Keratinocyte (primary cell): ENCODE measurements around the gene OR10R2. TPM values are rescaled to one million over a fixed set of nuclear protein-coding genes. Genes with fewer than 3 reads are reported as not detected.

Experiments used
- DNase-seq: peaks from one replicate; pipeline ENCODE4 v3.0.0-alpha.2; 2011; ENCODE audit warnings: low read depth, missing footprints, low spot score
- FAIRE-seq: peaks from 2 replicates; lab custom pipeline; 2011; peaks lifted over from hg19 to GRCh38; lab: Jason Lieb, UNC
- H2AFZ ChIP-seq: 2 replicates; pipeline ENCODE4 v1.6.0; 2012; ENCODE audit warnings: low read length, control low read depth, inconsistent platforms; ENCODE audit not compliant: control insufficient read depth
- H3K27ac ChIP-seq: 2 replicates; pipeline ENCODE4 v1.5.1; 2011; ENCODE audit warnings: low read length; ENCODE audit not compliant: control insufficient read depth, insufficient read depth
- H3K27me3 ChIP-seq: 3 replicates; pipeline ENCODE4 v1.6.0; 2011; ENCODE audit warnings: low read length; ENCODE audit not compliant: control insufficient read depth, insufficient read depth; ENCODE audit errors: extremely low read depth
- H3K36me3 ChIP-seq, 2 experiments: 2 replicates in 1 of 2; 3 replicates in 1 of 2; pipeline ENCODE4 v1.5.1; 2011; ENCODE audit warnings: low read length in 2 of 2, mild to moderate bottlenecking in 1 of 2; ENCODE audit not compliant: control insufficient read depth in 2 of 2, insufficient read depth in 2 of 2; ENCODE audit errors: extremely low read depth in 1 of 2
- H3K4me1 ChIP-seq: 3 replicates; pipeline ENCODE4 v1.5.1; 2011; ENCODE audit warnings: low read length; ENCODE audit not compliant: control insufficient read depth, insufficient read depth; ENCODE audit errors: extremely low read depth
- H3K4me2 ChIP-seq: 3 replicates; pipeline ENCODE4 v1.6.0; 2011; ENCODE audit warnings: low read depth, low read length; ENCODE audit not compliant: control insufficient read depth, insufficient read depth; ENCODE audit errors: extremely low read depth
- H3K4me3 ChIP-seq, 3 experiments: fragments of 200-600 bp in 1 of 3; sonication (generic) in 1 of 3; 2 replicates in 2 of 3; 3 replicates in 1 of 3; pipeline ENCODE4 v1.5.1; 2011 to 2016; ENCODE audit warnings: low read length in 3 of 3, mild to moderate bottlenecking in 3 of 3, control low read depth in 2 of 3, inconsistent platforms in 1 of 3, low read depth in 1 of 3, mixed read lengths in 1 of 3, mixed run types in 1 of 3, moderate library complexity in 1 of 3; ENCODE audit not compliant: control insufficient read depth in 2 of 3, insufficient read depth in 2 of 3; ENCODE audit errors: extremely low read depth in 1 of 3
- H3K79me2 ChIP-seq: 2 replicates; pipeline ENCODE4 v1.6.0; 2012; ENCODE audit warnings: low read length; ENCODE audit not compliant: control insufficient read depth, insufficient read depth
- H3K9ac ChIP-seq: 3 replicates; pipeline ENCODE4 v1.6.0; 2011; ENCODE audit warnings: low read length; ENCODE audit not compliant: control insufficient read depth, insufficient read depth; ENCODE audit errors: extremely low read depth
- H3K9me1 ChIP-seq: 3 replicates; pipeline ENCODE4 v1.6.0; 2011; ENCODE audit warnings: low read length; ENCODE audit not compliant: control insufficient read depth, insufficient read depth; ENCODE audit errors: extremely low read depth
- H3K9me3 ChIP-seq: 2 replicates; pipeline ENCODE4 v1.5.1; 2012; ENCODE audit warnings: low read depth, low read length; ENCODE audit not compliant: control insufficient read depth
- H4K20me1 ChIP-seq: 3 replicates; pipeline ENCODE4 v1.6.0; 2011; ENCODE audit warnings: low read length; ENCODE audit not compliant: control insufficient read depth, insufficient read depth; ENCODE audit errors: extremely low read depth
- CTCF ChIP-seq, 3 experiments: IDR thresholded peaks in 1 of 3; conservative IDR thresholded peaks in 1 of 3; optimal IDR thresholded peaks in 1 of 3; 2 replicates in 2 of 3; 3 replicates in 1 of 3; pipeline versions ENCODE3 to v1.5.1; 2011; ENCODE audit warnings: low read length in 3 of 3, mild to moderate bottlenecking in 3 of 3, moderate library complexity in 2 of 3, control low read depth in 1 of 3, inconsistent platforms in 1 of 3; ENCODE audit not compliant: insufficient read depth in 2 of 3; ENCODE audit errors: extremely low read depth in 1 of 3
- EZH2 ChIP-seq: IDR thresholded peaks from one replicate; pipeline ENCODE4 v1.6.1; 2012; ENCODE audit warnings: inconsistent platforms, mild to moderate bottlenecking, low read length, moderate library complexity
- dilution Hi-C: fragments of 300-500 bp; cut with MboI; formaldehyde crosslinking; loops from one replicate; pipeline ENCODE4 v1.7.0; 2020; ENCODE audit warnings: low sequenced_read_pairs; ENCODE audit not compliant: extremely low pct_ligation_motif_present
- polyA plus RNA-seq, 5 experiments: library from polyadenylated mRNA; depleted of rRNA in 3 of 5; stranded (reverse) in 3 of 5; stranded (forward) in 1 of 5; unstranded in 1 of 5; fragments of >200 nt; gene quantifications; 1 replicate in 1 of 5; 2 replicates in 3 of 5; 3 replicates in 1 of 5; pipeline versions ENCODE4 v1.2.1 to v1.2.3, GENCODE V29; 2011 to 2012; ENCODE audit warnings: missing spikeins in 2 of 5, low read depth in 1 of 5, low replicate concordance in 1 of 5

Gene OR10R2
- polyA plus RNA-seq, 1 donor (not counting 4 experiments of a cell fraction or from before 2014, with no cell fraction given): not detected

DNA sequence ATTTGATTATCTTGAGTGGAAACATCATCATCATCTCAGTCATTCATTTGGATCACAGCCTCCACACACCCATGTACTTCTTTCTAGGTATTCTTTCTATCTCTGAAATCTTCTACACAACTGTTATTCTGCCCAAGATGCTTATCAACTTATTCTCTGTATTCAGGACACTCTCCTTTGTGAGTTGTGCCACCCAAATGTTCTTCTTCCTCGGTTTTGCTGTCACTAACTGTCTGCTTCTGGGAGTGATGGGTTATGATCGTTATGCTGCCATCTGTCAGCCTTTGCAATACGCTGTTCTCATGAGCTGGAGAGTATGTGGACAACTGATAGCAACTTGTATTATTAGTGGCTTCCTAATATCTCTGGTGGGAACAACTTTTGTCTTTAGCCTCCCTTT lies 19.3 kb downstream of the OR10R2 start:
- no peak overlapping the region for H3K4me2 ChIP-seq
- no peak for FAIRE-seq
- no peak overlapping the region for H3K9ac ChIP-seq
- H3K36me3 ChIP-seq: no peaks in the 10 kb centered on the region
- no peaks in the 10 kb centered on the region for H3K4me1 ChIP-seq
- TF ChIP-seq CTCF (optimal IDR thresholded peaks at IDR 0.05 in 1 of 3, IDR thresholded peaks at IDR 0.05 in 1 of 3, conservative IDR thresholded peaks at IDR 0.05 in 1 of 3; ENCODE audit: extremely low read depth in 1 of 3, insufficient read depth in 2 of 3, low read length in 3 of 3) (no peak), EZH2 (no peak)
- dilution Hi-C loops: no loop called here
- no peaks in the 10 kb centered on the region for H3K79me2 ChIP-seq
- no peak for DNase-seq
- H3K4me3 ChIP-seq: no peak overlapping the region
- no peak overlapping the region for H3K27ac ChIP-seq
- no peaks in the 10 kb centered on the region for H3K27me3 ChIP-seq
- no peaks in the 10 kb centered on the region for H3K9me3 ChIP-seq
- H4K20me1 ChIP-seq: no peaks in the 10 kb centered on the region
- H3K9me1 ChIP-seq: no peaks in the 10 kb centered on the region
- H2AFZ ChIP-seq: no peak overlapping the region

DNA sequence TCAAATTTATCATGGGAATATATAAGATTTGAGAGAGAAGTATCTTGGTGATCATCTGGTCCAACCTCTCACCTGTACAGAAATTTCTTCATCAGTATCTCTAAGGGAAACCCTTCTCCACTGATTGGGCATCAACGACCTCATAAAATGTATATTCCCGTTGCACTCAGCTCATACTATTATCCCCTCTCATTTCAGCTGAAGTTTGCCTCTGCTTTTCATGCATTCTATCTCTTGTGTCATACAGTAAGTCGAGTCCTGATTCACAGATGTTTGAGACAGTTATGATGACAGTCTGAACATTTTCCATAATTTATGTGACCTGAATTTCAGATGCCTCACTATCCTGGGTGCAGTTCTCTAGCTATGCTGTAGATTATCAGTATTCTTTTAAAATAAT lies 21.0 kb downstream of the OR10R2 start:
- Histone ChIP-seq H3K27me3 (no peaks in the 10 kb centered on the region), H3K9me1 (no peaks in the 10 kb centered on the region), H3K36me3 (no peaks in the 10 kb centered on the region), H3K9me3 (no peaks in the 10 kb centered on the region), H3K4me2 (no peak overlapping the region), H4K20me1 (no peaks in the 10 kb centered on the region), H3K4me3 (no peak overlapping the region), H3K79me2 (no peaks in the 10 kb centered on the region), H3K27ac (no peak overlapping the region), H3K4me1 (no peaks in the 10 kb centered on the region), H2AFZ (no peak overlapping the region), H3K9ac (no peak overlapping the region)
- TF ChIP-seq EZH2: no peak
- no peak for TF ChIP-seq CTCF (optimal IDR thresholded peaks at IDR 0.05 in 1 of 3, IDR thresholded peaks at IDR 0.05 in 1 of 3, conservative IDR thresholded peaks at IDR 0.05 in 1 of 3; ENCODE audit: extremely low read depth in 1 of 3, insufficient read depth in 2 of 3, low read length in 3 of 3)
- DNase-seq: no peak
- FAIRE-seq: no peak
- dilution Hi-C loops: no loop called here
